Activated CD8-positive, alpha-beta memory T cell treated with anti-CD3 and anti-CD28 coated beads for 24 hours (primary cell): Measurements from ENCODE around the gene UBR3.
"Not testable (repeated sequence)": the region's sequence is repeated elsewhere in the genome, so short reads cannot be mapped to it uniquely, and the experiment has no call there.

Experiments used
- DNase-seq: peaks from one replicate; pipeline ENCODE4 v3.0.0-alpha.2; 2020

The UBR3 gene, protein sequence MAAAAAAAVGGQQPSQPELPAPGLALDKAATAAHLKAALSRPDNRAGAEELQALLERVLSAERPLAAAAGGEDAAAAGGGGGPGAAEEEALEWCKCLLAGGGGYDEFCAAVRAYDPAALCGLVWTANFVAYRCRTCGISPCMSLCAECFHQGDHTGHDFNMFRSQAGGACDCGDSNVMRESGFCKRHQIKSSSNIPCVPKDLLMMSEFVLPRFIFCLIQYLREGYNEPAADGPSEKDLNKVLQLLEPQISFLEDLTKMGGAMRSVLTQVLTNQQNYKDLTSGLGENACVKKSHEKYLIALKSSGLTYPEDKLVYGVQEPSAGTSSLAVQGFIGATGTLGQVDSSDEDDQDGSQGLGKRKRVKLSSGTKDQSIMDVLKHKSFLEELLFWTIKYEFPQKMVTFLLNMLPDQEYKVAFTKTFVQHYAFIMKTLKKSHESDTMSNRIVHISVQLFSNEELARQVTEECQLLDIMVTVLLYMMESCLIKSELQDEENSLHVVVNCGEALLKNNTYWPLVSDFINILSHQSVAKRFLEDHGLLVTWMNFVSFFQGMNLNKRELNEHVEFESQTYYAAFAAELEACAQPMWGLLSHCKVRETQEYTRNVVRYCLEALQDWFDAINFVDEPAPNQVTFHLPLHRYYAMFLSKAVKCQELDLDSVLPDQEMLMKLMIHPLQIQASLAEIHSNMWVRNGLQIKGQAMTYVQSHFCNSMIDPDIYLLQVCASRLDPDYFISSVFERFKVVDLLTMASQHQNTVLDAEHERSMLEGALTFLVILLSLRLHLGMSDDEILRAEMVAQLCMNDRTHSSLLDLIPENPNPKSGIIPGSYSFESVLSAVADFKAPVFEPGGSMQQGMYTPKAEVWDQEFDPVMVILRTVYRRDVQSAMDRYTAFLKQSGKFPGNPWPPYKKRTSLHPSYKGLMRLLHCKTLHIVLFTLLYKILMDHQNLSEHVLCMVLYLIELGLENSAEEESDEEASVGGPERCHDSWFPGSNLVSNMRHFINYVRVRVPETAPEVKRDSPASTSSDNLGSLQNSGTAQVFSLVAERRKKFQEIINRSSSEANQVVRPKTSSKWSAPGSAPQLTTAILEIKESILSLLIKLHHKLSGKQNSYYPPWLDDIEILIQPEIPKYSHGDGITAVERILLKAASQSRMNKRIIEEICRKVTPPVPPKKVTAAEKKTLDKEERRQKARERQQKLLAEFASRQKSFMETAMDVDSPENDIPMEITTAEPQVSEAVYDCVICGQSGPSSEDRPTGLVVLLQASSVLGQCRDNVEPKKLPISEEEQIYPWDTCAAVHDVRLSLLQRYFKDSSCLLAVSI (N-terminal part only)

DNA sequence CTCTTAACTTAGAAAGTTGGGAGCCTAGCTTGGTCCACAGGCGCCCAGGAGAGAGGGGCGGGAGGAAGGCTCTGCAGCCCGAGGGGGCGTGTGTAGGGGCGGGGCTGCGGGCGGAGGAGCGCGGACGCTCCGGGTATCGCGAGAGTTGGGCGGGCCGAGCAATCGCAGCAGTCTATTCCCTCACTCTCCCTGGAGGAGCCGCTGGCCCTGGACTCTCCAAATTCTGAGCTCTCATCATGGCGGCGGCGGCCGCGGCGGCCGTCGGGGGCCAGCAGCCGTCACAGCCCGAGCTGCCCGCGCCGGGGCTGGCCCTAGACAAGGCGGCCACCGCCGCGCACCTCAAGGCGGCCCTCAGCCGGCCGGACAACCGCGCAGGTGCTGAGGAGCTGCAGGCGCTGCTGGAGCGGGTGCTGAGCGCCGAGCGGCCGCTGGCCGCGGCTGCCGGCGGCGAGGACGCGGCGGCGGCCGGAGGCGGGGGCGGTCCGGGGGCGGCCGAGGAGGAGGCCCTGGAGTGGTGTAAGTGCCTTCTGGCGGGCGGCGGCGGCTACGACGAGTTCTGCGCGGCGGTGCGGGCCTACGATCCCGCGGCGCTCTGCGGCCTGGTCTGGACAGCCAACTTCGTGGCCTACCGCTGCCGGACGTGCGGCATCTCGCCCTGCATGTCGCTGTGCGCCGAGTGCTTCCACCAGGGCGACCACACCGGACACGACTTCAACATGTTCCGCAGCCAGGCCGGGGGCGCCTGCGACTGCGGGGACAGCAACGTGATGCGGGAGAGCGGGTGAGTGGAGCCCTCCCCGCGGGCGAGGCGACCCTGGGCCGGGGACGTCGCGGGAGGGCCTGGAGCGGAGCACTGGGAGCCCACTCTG, at the start of gene UBR3:
TSS of gene UBR3 (plus strand) at position 183 of the 869 bp plus-strand sequence. CDS start at position 237, 54 bp downstream.
- DNase-seq, result peak; percentile 94

DNA sequence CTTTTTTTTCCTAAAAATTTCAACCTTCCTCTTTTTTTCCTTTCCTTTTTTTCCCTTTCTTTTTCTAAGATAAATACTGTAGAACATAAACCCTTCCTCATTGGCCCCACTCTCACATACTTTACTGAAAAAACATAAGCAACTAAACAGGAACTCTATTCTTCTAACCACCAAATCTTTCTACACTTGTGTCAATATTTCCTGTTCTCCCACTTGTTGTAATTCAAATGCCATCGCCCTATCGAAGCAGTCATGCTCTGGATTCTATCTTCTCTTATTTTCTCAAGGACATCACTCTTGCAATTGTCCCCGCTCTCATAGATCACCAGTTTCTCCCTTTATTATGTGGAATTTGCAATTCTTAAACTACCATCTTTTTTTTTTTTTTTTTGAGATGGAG, 48.8 kb upstream of the UBR3 start:
- DNase-seq, result no peak

DNA sequence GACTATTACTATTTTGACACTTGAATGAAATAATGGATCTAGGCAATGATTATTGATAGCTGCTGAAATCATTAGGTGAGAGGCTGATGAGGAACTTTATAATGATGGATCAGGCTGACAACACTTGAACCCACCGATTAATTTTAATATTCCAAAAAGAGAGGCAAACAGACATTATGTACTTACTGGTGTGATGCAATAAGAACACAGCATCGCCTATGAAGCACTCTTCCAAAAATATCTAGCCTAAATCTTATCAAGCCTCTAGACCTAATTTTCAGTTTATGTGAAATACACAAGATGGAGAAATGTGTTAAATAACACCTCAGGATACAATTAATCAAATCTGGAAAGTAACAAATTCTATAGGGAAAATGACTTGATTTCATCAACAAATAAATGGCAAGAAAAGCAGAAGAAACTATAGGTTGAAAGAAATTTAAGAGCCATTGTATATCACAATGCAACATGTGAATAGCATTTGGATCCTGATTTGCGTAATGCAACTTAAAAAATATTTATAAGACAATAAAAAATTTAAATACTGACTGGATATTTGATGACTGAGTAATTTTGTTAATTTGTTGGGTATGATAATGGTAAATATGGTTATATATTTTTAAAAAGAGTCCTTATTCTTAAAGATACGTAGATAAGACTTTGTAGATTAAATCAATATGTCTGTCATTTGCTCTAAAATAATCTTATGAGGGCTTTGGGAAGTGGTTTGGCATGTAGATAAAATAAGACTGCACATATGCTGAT, 45.8 kb upstream of the UBR3 start:
- no peak for DNase-seq

DNA sequence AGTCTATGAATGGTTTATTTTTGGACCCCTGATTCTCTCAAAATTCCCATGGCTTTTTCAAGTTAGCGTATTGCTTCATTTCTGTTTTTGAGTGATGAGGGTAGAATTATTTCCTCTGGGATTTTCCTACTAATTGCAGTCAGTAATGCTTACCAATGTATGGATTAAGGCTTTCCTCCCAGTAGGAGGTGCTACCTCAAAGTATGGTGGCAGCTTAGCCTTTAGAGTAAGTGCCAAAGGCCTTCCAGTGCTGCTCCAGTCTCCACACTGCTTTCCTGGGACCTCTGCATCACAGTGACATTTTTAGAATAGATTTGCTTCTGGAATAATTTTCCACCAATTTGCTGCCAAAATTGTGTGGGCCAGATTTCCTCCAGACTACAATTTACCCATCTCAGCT, 44.7 kb upstream of the UBR3 start:
- no peak for DNase-seq

DNA sequence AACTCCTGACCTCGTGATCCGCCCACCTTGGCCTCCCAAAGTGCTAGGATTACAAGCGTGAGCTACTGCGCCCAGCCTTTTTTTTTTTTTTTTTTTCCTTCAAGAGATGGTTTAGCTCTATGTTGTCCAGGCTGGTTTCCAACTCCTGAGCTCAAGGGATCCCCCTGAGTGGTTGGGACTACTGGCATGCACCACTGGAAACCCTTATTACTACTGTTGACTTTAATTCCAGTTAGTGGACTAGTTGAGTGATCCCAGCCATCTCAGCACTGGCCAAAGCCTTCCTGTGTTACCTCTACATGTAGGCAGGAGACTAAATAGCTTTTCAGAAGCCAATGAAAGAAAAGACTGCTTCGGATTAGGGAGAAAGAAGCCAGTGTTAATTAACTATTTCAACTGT, 36.7 kb upstream of the UBR3 start:
- DNase-seq, result no peak

DNA sequence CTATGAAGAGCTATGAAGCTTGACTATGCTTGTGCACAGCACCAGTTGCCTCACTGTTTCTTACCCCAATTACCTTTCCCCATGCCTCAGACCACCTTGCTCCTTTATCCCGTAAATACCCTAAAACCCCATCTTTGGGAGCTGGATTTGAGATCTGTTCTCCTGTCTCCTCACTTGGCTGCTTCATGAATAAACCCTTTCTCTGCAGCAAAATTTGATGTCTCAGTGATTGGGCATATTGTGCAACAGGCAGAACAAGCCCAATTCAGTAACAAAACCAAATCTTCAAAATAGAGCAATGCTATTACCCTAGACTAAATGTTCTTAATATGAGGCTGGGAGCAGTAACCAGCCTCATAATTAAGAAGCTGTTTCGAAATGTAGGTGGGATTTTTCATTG, 32.1 kb upstream of the UBR3 start:
- no peak for DNase-seq

DNA sequence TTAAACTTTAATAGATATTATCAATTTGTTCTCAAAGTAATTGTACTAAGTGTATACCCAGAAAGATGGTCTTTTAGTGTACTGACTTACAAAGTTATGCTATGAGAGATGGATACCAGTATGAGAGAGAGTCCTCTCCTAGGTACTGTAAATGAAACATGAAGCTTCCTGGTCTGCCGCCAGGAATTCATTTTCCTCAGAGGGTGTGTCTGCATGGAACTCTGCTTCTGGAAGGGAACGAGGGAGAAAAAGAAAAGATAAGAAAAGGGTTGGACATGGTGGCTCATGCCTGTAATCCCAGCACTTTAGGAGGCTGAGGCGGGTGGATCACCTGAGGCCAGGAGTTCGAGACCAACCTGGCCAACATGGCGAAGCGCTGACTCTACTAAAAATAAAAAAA, 30.8 kb upstream of the UBR3 start:
- no peak for DNase-seq

DNA sequence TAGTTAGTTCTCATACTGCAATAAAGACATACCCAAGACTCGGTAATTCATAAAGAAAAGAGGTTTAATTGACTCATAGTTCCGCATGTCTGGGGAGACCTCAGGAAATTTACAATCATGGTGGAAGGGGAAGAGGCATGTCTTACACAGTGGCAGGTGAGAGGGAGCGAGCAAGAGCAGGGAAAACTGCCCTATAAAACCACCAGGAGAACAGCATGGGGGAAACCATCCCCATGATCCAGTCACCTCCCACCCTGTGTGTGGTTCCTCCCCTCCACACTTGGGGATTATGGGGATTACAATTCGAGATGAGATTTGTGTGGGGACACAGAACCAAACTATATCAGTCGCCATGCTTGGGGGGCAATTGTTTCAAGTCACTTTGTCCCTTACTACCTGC, 29.7 kb upstream of the UBR3 start:
- no peak for DNase-seq

DNA sequence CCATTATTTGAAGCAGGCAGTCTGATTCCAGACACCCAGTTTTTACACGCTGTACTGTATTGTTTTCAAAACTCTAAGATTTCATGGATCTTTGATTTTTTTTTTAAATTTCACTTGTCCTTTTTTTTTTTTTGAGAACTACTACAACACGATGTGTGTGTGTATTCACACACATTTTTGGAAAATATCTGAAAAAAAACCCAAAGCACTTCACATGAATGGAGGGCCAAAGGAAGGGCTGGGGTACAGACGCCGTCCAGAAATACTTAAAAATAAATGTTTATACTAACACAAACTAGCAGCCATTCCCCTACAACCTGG, 28.9 kb upstream of the UBR3 start:
- DNase-seq, result no peak

DNA sequence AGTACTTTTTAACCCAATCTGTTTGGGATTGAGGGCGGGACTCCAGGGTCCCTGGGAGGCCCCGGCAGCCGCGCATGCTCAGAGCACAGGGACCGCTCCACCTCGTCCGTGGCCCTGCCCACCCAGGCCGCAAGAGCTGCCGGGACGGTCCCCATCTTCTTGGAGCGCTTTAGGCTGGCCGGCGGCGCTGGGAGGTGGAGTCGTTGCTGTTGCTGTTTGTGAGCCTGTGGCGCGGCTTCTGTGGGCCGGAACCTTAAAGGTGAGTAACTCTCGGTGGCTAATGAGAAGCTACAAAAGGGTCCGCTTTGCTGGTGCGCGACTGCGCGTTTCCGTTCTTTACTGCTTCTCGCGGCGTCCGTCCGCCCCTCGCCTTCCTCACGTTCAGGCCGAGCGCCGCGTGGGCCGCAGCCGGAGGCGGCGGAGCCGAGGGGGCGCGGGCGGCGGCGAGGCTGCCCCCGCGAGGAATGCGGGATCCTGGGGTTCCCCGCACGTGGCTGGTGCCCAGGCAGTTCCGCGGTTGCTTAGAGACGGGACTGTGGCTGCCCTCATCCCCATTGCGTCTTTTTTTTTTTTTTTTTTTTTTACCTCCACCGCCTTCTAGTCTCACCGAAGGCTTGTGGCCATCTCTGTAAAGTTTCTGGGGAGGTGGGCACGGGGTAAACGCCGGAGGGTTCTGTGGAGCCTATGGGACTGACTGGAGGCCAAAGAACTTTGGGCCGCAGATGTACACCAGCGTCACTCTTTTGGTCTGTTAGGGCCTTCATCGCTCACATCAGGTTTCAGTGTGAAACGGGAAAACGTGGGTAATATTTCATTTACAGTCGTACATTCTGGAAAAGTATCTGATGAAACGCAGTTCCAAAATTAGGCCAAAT, 28.3 kb upstream of the UBR3 start, which contains the start of gene SSB:
TSS of gene SSB (plus strand) at position 154 of the 875 bp plus-strand sequence. CDS start 2,090 bp downstream, outside the sequence.
- DNase-seq, result peak; percentile 96

DNA sequence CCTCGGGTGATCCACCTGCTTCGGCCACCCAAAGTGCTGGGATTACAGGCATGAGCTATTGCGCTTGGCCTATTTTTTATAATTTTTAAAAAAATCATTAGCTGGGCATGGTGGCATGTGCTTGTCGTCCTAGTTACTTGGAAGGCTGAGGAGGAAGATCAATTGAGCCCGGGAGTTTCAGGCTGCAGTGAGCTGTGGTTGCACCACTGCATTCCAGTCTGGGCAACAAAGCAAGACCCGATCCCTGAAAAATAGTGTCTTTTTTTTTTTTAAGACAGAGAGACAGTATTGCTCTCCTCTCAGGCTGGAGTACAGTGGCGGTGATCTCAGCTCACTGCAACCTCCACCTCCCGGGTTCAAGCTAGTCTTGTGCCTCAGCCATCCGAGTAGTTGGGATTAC, 23.8 kb upstream of the UBR3 start:
- DNase-seq, result no peak

DNA sequence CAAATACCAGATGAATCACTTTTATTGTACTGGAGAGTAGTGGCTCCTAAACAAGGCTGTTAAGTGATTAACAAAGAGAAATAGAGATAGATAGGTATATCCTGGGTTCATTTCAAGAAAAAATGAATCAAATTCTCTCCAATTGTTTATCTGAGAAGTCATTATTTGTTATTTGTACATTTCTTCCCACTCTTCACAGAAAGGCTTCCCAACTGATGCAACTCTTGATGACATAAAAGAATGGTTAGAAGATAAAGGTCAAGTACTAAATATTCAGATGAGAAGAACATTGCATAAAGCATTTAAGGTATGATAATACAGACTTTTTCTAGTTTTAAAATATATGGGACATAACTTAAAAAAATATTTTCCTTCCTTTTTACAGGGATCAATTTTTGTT, 20.7 kb upstream of the UBR3 start:
- DNase-seq, result no peak

DNA sequence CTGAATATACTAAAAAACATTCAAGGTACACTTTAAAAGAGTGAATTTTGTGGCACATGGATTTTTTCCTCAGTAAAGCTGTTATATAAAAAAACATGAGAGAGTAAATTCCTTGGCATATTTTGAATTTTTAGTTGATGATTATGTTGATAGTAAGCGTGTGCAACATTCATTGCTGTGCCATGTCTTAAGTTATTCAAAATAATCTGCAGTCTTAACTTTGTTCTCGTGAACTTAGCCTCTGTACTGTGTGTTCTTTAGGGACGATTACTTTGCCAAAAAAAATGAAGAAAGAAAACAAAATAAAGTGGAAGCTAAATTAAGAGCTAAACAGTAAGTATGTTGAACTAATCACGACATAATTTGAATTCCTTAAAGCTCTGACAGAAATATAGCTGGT, 19.0 kb upstream of the UBR3 start:
- no peak for DNase-seq

DNA sequence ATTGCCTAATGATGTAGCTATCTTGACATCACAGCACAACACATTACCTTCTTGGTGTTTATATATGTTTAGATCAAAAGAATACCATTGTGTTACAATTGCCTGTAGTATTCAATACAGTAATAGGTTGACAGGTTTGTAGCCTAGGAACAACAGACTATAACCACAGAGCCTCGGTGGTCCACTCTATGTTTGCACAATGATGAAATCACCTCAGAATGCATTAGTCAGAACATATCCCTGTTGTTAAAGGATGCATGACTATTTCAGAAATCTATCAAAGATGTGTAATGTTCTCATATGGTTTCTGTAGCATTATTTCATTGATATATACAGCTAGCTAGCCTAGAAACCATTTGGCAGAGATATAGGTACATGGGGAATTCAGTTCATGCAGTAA, 11.4 kb upstream of the UBR3 start:
- DNase-seq, result no peak

DNA sequence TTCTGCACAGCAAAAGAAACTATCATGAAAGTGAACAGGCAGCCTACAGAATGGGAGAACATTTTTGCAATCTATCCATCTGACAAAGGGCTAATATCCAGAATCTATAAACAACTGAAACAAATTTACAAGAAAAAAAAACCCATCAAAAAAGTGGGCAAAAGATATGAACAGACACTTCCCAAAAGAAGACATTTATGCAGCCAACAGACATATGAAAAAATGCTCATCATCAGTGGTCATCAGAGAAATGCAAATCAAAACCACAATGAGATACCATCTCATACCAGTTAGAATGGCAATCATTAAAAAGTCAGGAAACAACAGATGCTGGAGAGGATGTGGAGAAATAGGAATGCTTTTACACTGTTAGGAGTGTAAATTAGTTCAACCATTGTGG, 10.3 kb upstream of the UBR3 start:
- not testable (repeated sequence) for DNase-seq

DNA sequence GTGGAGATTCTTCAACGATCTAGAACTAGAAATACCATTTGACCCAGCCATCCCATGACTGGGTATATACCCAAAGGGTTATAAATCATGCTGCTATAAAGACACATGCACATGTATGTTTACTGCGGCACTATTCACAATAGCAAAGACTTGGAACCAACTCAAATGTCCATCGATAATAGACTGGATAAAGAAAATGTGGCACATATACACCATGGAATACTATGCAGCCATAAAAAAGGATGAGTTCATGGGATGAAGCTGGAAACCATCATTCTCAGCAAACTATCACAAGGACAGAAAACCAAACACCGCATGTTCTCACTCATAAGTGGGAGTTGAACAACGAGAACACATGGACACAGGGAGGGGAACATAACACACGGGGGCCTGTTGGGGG, 9.9 kb upstream of the UBR3 start:
- DNase-seq, result not testable (repeated sequence)

DNA sequence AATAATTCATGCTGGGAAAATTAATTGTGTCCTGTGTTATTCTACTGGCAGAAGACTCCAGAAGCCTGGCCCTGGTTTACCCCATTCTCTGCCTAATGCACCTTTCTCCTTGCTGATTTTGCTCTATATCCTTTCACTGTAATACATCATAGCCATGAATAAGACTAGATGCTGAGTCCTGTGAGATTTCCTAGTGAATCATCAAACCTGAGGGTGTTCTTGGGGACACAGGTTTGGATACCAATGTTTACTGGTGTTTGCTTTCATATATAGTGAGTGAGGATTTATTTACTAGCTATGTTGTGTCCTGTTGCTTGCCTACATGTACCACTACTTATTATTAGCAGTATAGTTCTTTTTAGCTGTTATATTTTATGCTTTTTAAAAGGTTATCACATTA, 9.0 kb upstream of the UBR3 start:
- DNase-seq, result no peak

DNA sequence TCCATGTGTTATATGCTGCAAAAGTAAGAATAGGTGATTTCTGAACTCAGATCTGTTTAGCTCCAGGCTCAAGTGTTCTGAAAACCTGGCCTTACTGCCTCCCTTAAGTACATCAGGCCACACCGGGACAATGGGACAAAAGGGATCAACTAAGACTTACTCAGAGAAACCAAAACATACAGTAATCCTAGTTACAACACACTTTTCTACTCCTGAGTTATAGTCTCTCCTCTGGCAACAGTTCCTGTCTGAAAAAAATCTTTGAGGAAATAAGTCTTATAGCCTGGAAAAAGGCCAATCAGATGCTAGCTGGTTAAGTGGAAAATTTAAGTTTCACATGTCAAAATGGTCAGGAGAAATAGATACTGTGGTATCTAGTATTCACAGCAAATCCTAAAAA, 8.1 kb upstream of the UBR3 start:
- DNase-seq, result no peak

DNA sequence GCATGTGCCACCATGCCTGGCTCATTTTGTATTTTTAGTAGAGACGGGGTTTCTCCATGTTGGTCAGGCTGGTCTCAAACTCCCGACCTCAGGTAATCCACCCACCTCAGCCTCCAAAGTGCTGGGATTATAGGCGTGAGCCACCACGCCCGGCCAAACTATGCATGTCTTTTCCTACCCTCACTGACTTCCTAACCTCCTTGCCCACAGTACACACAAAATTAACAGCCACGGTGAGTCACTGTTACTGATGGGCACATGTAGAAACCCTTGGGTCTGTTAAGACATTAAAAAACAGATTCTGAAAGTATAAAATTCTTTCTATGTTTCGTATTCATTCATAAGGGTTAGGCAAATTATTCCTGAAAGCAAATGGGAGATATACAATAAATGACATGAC, 7.2 kb upstream of the UBR3 start:
- not testable (repeated sequence) for DNase-seq

DNA sequence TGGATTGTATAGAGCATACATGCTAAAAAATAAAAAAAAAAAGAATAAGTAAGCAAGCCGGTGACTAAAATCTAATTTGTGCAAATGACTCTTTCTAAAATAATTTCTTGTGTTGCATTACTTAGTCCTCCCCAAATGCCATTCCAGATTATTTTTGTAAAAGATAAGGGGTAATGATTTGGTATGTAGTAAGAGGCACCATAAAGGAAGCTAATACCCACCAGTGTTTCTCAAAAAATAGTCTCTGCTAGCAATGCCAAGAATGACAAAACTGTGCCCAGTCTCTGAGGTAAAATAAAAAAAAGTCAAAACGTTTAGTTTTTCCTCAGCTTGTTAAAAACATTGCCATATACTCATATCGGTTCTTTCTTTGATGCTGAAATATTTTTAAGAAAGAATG, 5.2 kb upstream of the UBR3 start:
- no peak for DNase-seq
